Measurements from ENCODE around the gene KIF3A. TPM values are rescaled to one million over a fixed set of nuclear protein-coding genes. Genes with fewer than 3 reads are reported as not detected.

KIF3A gene
- polyA plus RNA-seq, 1 of the 3 experiments (the other 2 are of a cell fraction), result 5.1 TPM

DNA sequence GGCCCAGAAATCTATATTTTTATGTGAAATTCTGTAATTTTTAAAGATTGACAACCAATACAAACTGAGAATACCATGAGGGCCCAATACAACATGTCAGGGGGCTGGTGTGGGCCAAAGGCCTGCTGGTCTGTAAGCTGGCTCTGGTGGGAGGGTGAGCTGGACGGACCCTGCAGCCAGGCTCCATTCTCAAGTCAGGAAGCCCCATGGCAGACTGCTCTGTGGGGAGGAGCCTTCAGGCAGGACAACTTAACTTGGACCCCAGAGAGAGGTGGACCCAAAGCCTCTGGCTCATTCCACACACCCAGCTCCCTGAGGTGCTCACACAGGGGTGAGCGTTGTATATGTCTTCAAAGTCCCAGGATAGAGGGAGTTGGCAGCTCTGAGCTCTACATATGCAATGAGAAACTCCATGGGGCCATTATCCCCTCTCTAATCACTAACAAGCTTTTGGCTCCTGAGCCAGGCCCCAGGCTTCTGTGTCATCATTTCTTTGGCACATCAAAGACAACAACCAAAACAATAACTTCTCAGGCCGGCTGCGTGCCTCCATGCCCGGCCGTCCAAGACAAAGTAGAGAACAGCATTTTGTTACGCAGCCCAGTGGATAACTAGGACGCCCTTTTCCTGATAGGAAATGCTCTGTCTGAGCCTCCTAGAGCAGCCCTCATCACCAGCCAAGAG is 33.3 kb upstream of the KIF3A start (continued):
- TF ChIP-seq EZH2phosphoT487 (IDR thresholded peaks at IDR 0.05; ENCODE audit: borderline replicate concordance, low read depth), result no peak
- TF ChIP-seq GATA2 (CRISPR knock-in tag; IDR thresholded peaks at IDR 0.05), result no peak
- TF ChIP-seq POLR2AphosphoS5 (IDR thresholded peaks at IDR 0.05; ENCODE audit: low read depth, low read length), result no peak

DNA sequence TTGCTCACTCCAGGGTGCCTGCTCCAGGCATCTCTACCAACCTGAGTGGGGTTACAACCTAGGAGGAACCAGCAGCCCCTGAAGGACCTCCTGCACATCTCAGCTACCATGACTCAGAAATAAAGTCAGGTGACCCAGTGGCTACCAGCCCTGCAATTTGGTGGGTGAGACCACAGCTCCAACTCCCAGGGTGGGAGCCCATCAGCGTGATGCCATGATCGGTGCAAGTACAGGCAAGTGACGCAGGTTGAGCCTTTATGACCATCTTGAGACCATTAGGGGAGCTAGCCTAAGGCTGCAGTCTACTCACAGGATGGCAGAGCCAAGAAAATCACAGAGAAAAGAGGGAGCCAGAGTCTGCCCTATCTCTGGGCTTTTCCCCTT is 31.1 kb upstream of the KIF3A start:
- WGBS (ENCODE audit: low lambda C conversion rate), result 100% methylated on average over 3 of the region's 3 CpGs
- Histone ChIP-seq H3K36me3 (replicated peaks in 1 of 2; ENCODE audit: control insufficient read depth in 1 of 2, insufficient read depth in 2 of 2, low read length in 1 of 2) (peaks cover 5 to 17% of the 10 kb centered on the region in 2 experiments), H3K27ac (ENCODE audit: low read depth in 2 of 2, low read length in 1 of 2) (no peak overlapping the region), H3K9me3 (no peaks in the 10 kb centered on the region), H3K9me2 (no peaks in the 10 kb centered on the region), H4K20me1 (ENCODE audit: insufficient read depth) (peaks cover 20% of the 10 kb centered on the region; the same call in 1 of the 2 replicates), H3K79me2 (ENCODE audit: insufficient read depth) (peaks cover 66% of the 10 kb centered on the region), H3K4me3 (ENCODE audit: low read depth in 2 of 2, low read length in 1 of 2) (no peak overlapping the region), H3K27me3 (ENCODE audit: insufficient read depth) (no peaks in the 10 kb centered on the region), H3F3A (replicated peaks; ENCODE audit: insufficient read depth) (no peaks in the 10 kb centered on the region), H3K4me2 (no peak overlapping the region), H3K4me1 (ENCODE audit: control insufficient read depth in 1 of 2, insufficient read depth in 2 of 2, low read depth in 1 of 2, low read length in 1 of 2) (peaks cover 8 to 24% of the 10 kb centered on the region in 2 experiments; a peak in 2 of 4 replicates), H3K9ac (no peak overlapping the region), H2AFZ (ENCODE audit: low read depth) (no peak overlapping the region)
- ChIA-PET CTCF (interaction anchor here (4.6 kb wide), 1 partner anchor 14 kb away, joined by 34 read pairs; no protein-coding TSS in a partner anchor), POLR2A (no interaction called here)
- TF ChIP-seq FOXJ3 (CRISPR knock-in tag; IDR thresholded peaks at IDR 0.05) (no peak), GABPA (IDR thresholded peaks at IDR 0.05; ENCODE audit: low read depth) (no peak), RCOR1 (IDR thresholded peaks at IDR 0.05; ENCODE audit: low read length) (no peak), EZH2phosphoT487 (IDR thresholded peaks at IDR 0.05; ENCODE audit: borderline replicate concordance, low read depth) (no peak), YY1 (IDR thresholded peaks at IDR 0.05; ENCODE audit: low read depth) (no peak), MEF2A (IDR thresholded peaks at IDR 0.05; ENCODE audit: borderline replicate concordance, low read depth) (no peak), POLR2AphosphoS5 (IDR thresholded peaks at IDR 0.05; ENCODE audit: low read depth, low read length) (no peak), NFIC (IDR thresholded peaks at IDR 0.05; ENCODE audit: borderline replicate concordance) (no peak), SMC3 (IDR thresholded peaks at IDR 0.05; ENCODE audit: low read depth, low read length) (no peak), RFX5 (IDR thresholded peaks at IDR 0.05; ENCODE audit: low read length) (no peak), FOXM1 (IDR thresholded peaks at IDR 0.05; ENCODE audit: low read depth) (no peak), GATA2 (CRISPR knock-in tag; IDR thresholded peaks at IDR 0.05) (no peak), ELF1 (IDR thresholded peaks at IDR 0.05) (no peak), FOSL2 (IDR thresholded peaks at IDR 0.05; ENCODE audit: borderline replicate concordance, low read depth) (no peak)
- TF ChIP-seq, protein P1, sequence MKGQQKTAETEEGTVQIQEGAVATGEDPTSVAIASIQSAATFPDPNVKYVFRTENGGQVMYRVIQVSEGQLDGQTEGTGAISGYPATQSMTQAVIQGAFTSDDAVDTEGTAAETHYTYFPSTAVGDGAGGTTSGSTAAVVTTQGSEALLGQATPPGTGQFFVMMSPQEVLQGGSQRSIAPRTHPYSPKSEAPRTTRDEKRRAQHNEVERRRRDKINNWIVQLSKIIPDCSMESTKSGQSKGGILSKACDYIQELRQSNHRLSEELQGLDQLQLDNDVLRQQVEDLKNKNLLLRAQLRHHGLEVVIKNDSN (IDR thresholded peaks at IDR 0.05; ENCODE audit: borderline replicate concordance, low read depth), result no peak
- TF ChIP-seq, protein P2, sequence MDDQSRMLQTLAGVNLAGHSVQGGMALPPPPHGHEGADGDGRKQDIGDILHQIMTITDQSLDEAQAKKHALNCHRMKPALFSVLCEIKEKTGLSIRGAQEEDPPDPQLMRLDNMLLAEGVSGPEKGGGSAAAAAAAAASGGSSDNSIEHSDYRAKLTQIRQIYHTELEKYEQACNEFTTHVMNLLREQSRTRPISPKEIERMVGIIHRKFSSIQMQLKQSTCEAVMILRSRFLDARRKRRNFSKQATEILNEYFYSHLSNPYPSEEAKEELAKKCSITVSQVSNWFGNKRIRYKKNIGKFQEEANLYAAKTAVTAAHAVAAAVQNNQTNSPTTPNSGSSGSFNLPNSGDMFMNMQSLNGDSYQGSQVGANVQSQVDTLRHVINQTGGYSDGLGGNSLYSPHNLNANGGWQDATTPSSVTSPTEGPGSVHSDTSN (IDR thresholded peaks at IDR 0.05), result no peak
- TF ChIP-seq, protein P3, sequence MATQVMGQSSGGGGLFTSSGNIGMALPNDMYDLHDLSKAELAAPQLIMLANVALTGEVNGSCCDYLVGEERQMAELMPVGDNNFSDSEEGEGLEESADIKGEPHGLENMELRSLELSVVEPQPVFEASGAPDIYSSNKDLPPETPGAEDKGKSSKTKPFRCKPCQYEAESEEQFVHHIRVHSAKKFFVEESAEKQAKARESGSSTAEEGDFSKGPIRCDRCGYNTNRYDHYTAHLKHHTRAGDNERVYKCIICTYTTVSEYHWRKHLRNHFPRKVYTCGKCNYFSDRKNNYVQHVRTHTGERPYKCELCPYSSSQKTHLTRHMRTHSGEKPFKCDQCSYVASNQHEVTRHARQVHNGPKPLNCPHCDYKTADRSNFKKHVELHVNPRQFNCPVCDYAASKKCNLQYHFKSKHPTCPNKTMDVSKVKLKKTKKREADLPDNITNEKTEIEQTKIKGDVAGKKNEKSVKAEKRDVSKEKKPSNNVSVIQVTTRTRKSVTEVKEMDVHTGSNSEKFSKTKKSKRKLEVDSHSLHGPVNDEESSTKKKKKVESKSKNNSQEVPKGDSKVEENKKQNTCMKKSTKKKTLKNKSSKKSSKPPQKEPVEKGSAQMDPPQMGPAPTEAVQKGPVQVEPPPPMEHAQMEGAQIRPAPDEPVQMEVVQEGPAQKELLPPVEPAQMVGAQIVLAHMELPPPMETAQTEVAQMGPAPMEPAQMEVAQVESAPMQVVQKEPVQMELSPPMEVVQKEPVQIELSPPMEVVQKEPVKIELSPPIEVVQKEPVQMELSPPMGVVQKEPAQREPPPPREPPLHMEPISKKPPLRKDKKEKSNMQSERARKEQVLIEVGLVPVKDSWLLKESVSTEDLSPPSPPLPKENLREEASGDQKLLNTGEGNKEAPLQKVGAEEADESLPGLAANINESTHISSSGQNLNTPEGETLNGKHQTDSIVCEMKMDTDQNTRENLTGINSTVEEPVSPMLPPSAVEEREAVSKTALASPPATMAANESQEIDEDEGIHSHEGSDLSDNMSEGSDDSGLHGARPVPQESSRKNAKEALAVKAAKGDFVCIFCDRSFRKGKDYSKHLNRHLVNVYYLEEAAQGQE (IDR thresholded peaks at IDR 0.05; ENCODE audit: low read depth, low read length), result no peak
- TF ChIP-seq, protein P4, sequence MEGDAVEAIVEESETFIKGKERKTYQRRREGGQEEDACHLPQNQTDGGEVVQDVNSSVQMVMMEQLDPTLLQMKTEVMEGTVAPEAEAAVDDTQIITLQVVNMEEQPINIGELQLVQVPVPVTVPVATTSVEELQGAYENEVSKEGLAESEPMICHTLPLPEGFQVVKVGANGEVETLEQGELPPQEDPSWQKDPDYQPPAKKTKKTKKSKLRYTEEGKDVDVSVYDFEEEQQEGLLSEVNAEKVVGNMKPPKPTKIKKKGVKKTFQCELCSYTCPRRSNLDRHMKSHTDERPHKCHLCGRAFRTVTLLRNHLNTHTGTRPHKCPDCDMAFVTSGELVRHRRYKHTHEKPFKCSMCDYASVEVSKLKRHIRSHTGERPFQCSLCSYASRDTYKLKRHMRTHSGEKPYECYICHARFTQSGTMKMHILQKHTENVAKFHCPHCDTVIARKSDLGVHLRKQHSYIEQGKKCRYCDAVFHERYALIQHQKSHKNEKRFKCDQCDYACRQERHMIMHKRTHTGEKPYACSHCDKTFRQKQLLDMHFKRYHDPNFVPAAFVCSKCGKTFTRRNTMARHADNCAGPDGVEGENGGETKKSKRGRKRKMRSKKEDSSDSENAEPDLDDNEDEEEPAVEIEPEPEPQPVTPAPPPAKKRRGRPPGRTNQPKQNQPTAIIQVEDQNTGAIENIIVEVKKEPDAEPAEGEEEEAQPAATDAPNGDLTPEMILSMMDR (IDR thresholded peaks at IDR 0.05), result no peak
- TF ChIP-seq, protein P5, sequence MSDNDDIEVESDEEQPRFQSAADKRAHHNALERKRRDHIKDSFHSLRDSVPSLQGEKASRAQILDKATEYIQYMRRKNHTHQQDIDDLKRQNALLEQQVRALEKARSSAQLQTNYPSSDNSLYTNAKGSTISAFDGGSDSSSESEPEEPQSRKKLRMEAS (IDR thresholded peaks at IDR 0.05; ENCODE audit: low read depth), result no peak
- no peak for DNase-seq

All from SK-N-SH (cell line).